ENCODE results near the gene FMNL3.

GRCh38 chr12:49636574-49636973 lies 70.6 kb downstream of the FMNL3 start:
- TF ChIP-seq CTCF (IDR thresholded peaks at IDR 0.05; ENCODE audit: insufficient read depth, low read depth, low read length): no peak
- TF ChIP-seq EZH2 (IDR thresholded peaks at IDR 0.05; ENCODE audit: insufficient read depth, low read length): no peak

Measured in astrocyte (in vitro differentiated cells and primary cell).